Vagina (tissue), 2 donors: ENCODE results near the gene GLDC.

Experiments used
- CTCF ChIP-seq, 3 experiments: fragments of 450-650 bp in 2 of 3; fragments of 200-600 bp in 1 of 3; sonication (generic) in 1 of 3; IDR thresholded peaks; one replicate each; pipeline ENCODE4 v1.5.1; 2017 to 2019; ENCODE audit warnings: antibody characterized with exemption in 3 of 3, mild to moderate bottlenecking in 2 of 3, moderate library complexity in 2 of 3
- POLR2AphosphoS5 ChIP-seq, 2 donors: sonication (generic); formaldehyde crosslinking; IDR thresholded peaks; one replicate each; pipeline ENCODE4 v1.9.0; 2017; ENCODE audit warnings: antibody characterized with exemption in 2 of 2, mild to moderate bottlenecking in 2 of 2, low read depth in 1 of 2; ENCODE audit not compliant: insufficient read depth in 1 of 2

GRCh38 chr9:6620796-6621195 lies 24.7 kb downstream of the GLDC start:
- TF ChIP-seq CTCF (IDR thresholded peaks at IDR 0.05) (no peak), POLR2AphosphoS5 (IDR thresholded peaks at IDR 0.05; ENCODE audit: insufficient read depth in 1 of 2, low read depth in 1 of 2) (no peak)
